Hematopoietic multipotent progenitor cell (in vitro differentiated cells): ENCODE data around the gene PDE3B. TPM values are rescaled to one million over a fixed set of nuclear protein-coding genes. Genes with fewer than 3 reads are reported as not detected.
A peak's percentile ranks its signal among the peaks of the same experiment; 100 is the strongest.
"Not testable (repeated sequence)": the region's sequence is repeated elsewhere in the genome, so short reads cannot be mapped to it uniquely, and the experiment has no call there.

Source experiments
- DNase-seq, 3 donors: peaks; one replicate each; pipeline ENCODE4 v3.0.0-alpha.2; 2011 to 2015; ENCODE audit warnings: low read depth in 2 of 3, low spot score in 2 of 3
- total RNA-seq: library from RNA; depleted of rRNA; stranded (reverse); fragments of >200 nt; gene quantifications from one replicate; pipeline ENCODE4 v1.2.3, GENCODE V29; 2012

The PDE3B gene
- total RNA-seq, 1 donor = 2.4 TPM

- DNase-seq = no peak
These were observed 97.6 kb downstream of the PDE3B start for GRCh38 chr11:14741195-14741594.

GRCh38 chr11:14742849-14743559 is 99.4 kb downstream of the PDE3B start:
- no peak for DNase-seq

DNA sequence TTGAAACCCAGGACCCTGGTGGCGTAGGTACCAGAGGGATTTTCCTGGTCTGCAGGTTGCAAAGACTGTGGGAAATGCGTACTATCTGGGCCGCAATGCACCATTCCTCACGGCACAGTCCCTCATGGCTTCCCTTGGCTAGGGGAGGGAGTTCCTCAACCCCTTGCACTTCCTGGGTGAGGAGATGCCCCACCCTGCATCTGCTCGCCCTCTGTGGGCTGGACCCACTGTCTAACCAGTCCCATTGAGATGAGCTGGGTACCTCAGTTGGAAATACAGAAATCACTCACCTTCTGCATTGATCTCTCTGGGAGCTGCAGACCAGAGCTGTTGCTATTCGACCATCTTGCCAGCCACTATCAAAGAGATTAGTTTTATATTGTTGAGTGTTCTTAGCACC is 100.1 kb downstream of the PDE3B start:
- not testable (repeated sequence) for DNase-seq

GRCh38 chr11:14746857-14747395 is 103.3 kb downstream of the PDE3B start:
- no peak for DNase-seq

- no peak for DNase-seq
These were observed 104.5 kb downstream of the PDE3B start for GRCh38 chr11:14748090-14748489.

- no peak for DNase-seq
These were observed 107.3 kb downstream of the PDE3B start for GRCh38 chr11:14750911-14751310.

- no peak for DNase-seq
These were observed 108.4 kb downstream of the PDE3B start for GRCh38 chr11:14751975-14752407.

GRCh38 chr11:14755140-14755539 is 111.5 kb downstream of the PDE3B start:
- no peak for DNase-seq

DNA sequence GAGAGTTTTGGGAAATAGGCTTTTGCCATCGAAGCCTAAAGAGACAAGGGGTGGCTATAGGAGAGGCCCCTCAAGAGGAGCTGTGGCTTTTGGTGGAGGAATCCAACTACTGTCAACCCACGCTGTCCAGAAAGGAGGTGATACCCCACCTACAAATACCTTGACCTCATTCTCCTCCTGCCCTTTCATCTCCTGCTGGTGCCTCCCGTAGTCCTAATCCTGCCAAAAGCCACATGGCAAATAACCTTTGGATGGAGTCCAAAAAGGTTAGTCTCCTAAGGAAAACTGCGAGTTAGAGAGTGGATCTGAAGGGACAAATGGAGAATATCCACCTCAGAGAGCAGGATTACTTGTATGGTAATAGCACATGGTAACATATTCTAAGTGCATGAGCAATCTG is 112.7 kb downstream of the PDE3B start:
- DNase-seq = no peak

DNA sequence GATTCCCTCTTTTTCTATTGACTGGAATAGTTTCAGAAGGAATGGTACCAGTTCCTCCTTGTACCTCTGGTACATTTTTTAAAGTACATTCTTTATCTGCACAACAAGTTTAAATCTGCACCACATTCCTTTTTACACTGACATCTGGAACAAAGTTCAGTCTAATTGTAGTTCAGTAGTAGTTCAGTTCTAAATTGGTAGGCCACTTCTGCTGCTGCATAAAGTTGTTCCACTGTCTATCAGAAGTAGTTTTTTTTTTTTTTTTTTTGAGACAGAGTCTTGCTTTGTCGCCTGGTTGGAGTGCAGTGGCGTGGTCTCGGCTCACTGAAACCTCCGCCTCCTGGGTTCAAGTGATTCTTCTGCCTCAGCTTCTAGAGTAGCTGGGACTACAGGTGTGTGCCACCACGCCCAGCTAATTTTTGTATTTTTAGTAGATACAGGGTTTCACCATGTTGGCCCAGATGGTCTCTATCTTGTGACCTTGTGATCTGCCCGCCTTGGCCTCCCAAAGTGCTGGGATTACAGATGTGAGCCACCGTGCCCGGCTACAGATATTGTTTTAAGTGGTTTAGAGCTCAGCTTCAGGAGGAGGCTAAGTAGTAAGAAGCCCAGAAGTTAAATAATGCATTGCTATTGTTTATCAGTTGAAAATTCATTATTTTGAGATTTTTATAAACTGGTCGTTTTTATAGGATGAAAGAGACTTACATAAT is 115.9 kb downstream of the PDE3B start:
- not testable (repeated sequence) for DNase-seq

GRCh38 chr11:14764179-14764578 is 120.6 kb downstream of the PDE3B start:
- no peak for DNase-seq

- peak; percentile 63 to 92 (median 86) for DNase-seq
These were observed 121.2 kb downstream of the PDE3B start for GRCh38 chr11:14764579-14765527.

DNA sequence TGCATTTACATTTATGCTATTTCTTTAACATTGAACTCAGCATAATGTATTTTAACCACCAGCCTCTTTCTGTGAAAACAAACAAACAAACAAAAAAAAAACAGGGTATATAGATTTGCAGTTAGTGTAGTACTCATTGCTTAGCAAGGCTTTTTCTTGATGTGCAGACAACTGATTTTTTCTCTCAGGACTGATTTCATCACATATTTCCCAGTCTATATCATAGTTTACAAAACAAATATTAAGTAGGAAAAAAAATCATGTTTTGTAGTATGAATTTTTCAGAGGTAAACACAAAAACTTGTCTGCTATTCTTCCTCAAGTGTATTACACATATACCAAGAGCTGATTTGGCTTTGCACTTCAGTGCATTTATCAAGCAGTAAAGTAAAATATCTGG is 123.0 kb downstream of the PDE3B start:
- no peak for DNase-seq

DNA sequence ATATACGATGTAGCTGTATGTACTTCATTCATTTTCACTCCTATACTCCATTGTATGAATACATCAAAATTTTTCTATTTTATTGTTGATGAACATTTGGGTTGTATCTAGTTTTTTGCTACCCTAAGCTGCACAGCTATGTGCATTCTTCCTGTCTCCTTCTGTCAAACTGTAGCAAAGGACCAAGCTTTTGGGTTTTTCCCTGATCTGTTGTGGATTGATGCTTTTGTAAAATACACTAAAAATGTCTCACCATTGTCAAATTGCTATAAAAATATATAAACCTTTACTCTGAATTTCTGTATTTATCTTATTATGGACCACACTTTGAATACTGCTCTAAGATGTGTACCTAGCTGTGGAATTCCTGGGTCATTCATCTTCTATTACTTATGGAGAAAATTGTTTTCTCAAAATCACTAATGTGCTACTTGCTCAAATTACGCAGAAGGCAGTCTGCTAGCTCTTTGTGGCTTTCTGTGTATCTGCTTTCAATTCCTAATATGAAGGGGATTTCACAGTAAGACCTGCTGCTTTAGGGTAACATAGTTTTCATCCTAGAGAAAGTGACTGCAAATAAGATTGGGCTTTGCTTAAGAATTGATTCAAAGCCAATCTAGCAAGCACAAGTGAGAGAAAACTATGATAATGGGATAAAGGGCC is 125.1 kb downstream of the PDE3B start:
- DNase-seq = no peak

DNA sequence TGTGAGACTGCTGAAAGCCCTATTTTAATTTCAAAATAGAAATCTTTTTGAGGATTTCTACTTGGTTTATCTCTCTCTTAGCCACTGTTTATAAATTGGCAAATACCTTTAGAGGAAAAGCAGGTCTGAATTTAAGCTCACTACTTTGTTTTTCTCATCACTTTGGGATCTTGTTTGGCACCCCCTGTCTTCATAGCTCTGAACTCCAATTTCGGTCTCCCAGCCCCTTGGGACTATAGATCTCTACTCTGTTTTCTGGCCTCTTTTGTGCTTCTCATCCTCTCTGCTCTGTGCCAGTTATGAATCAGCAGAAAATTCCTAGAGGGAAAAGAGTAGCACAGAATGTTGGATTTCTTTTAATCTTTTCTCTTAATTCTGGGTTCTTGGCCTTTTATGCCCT is 130.2 kb downstream of the PDE3B start:
- peak in 1 of 3 donors; percentile 44 for DNase-seq

DNA sequence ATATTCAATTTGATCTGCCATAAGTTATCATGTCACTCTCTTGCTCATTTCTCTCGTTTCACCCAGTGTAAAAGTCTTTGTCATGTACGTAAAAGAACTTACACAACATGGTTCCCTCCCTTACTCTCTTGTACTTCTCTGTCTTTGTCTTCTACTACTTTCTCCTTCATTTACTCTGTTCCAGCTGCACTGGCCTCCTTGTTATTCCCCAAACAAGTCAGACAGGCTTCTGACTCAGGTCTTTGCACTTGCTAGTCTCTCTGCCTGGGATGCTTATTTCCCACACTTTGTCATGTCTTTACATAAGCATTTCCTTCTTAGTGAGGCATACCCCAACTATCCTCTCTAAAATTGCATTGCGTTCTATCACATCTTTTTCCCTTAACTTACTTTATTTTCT is 131.1 kb downstream of the PDE3B start:
- DNase-seq = no peak

GRCh38 chr11:14775897-14776296 is 132.3 kb downstream of the PDE3B start:
- no peak for DNase-seq

DNA sequence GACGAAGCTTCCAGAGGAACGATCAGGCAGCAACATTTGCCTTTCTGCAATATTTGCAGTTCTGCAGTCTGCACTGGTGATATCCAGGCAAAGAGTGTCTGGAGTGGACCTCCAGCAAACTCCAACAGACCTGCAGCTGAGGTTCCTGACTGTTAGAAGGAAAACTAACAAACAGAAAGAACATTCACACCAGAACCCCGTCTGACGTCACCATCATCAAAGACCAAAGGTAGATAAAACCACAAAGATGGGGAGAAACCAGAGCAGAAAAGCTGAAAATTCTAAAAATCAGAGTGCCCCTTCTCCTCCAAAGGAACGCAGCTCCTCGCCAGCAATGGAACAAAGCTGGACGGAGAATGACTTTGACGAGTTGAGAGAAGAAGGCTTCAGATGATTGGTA is 134.9 kb downstream of the PDE3B start:
- DNase-seq = not testable (repeated sequence)

- DNase-seq = no peak
These were observed 140.2 kb downstream of the PDE3B start for GRCh38 chr11:14783788-14784187.

- DNase-seq = no peak
These were observed 140.6 kb downstream of the PDE3B start for GRCh38 chr11:14784230-14784629.
